Neuron (in vitro differentiated cells): ENCODE measurements around the gene RHOT1.

Experiments
- H2AFZ ChIP-seq: one replicate; pipeline ENCODE4 v1.6.1; 2013; ENCODE audit warnings: low read depth, mild to moderate bottlenecking, inconsistent platforms, low read length, moderate library complexity
- H3K27me3 ChIP-seq: one replicate; pipeline ENCODE4 v1.6.1; 2013; ENCODE audit warnings: low read length; ENCODE audit not compliant: insufficient read depth
- H3K36me3 ChIP-seq: one replicate; pipeline ENCODE4 v1.6.1; 2013; ENCODE audit warnings: low read length; ENCODE audit not compliant: insufficient read depth
- H3K4me1 ChIP-seq: one replicate; pipeline ENCODE4 v1.6.1; 2013; ENCODE audit warnings: low read length; ENCODE audit not compliant: insufficient read depth
- H3K4me3 ChIP-seq: 2 replicates; pipeline ENCODE4 v1.5.1; 2013; ENCODE audit warnings: mild to moderate bottlenecking, low read length, moderate library complexity
- H3K9me3 ChIP-seq: one replicate; pipeline ENCODE4 v1.6.1; 2013; ENCODE audit warnings: low read length

Gene RHOT1

GRCh38 chr17:32185875-32186274 lies 43.6 kb downstream of the RHOT1 start:
- H3K9me3 ChIP-seq: peaks cover 8% of the 10 kb centered on the region
- H3K27me3 ChIP-seq: no peaks in the 10 kb centered on the region
- H3K36me3 ChIP-seq: peaks cover 15% of the 10 kb centered on the region
- H2AFZ ChIP-seq: no peak overlapping the region
- no peaks in the 10 kb centered on the region for H3K4me1 ChIP-seq
- H3K4me3 ChIP-seq: no peak overlapping the region

DNA sequence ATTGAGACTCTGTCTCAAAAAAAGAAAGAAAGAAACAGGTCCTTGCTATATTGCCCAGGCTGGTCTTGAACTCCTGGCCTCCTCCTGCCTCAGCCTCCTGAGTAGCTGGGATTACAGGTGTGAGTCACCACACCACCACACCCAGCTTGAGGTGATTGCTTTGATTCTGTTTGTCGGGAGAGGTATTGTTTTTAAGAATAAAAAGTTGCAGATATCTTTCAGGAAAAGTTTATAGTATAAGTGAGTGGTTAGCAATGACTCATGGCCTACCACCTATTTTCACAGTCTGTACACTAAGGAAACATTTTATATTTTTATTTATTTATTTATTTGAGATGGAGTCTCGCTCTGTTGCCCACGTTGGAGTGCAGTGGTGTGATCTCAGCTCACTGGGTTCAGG lies 45.0 kb downstream of the RHOT1 start:
- Histone ChIP-seq H3K9me3 (peaks cover 6% of the 10 kb centered on the region), H3K36me3 (peaks cover 12% of the 10 kb centered on the region), H3K27me3 (no peaks in the 10 kb centered on the region), H3K4me1 (no peaks in the 10 kb centered on the region), H2AFZ (no peak overlapping the region), H3K4me3 (no peak overlapping the region)

GRCh38 chr17:32189343-32189742 lies 47.0 kb downstream of the RHOT1 start:
- Histone ChIP-seq H3K36me3 (peaks cover 21% of the 10 kb centered on the region), H3K9me3 (peaks cover 6% of the 10 kb centered on the region), H3K4me1 (no peaks in the 10 kb centered on the region), H3K27me3 (no peaks in the 10 kb centered on the region), H3K4me3 (no peak overlapping the region), H2AFZ (no peak overlapping the region)

- Histone ChIP-seq H3K9me3 (no peaks in the 10 kb centered on the region), H3K4me3 (no peak overlapping the region), H2AFZ (no peak overlapping the region), H3K36me3 (peaks cover 30% of the 10 kb centered on the region), H3K27me3 (no peaks in the 10 kb centered on the region), H3K4me1 (no peaks in the 10 kb centered on the region)
These were observed 49.0 kb downstream of the RHOT1 start for GRCh38 chr17:32191306-32191705.

GRCh38 chr17:32192379-32192778 lies 50.1 kb downstream of the RHOT1 start:
- H2AFZ ChIP-seq: no peak overlapping the region
- no peak overlapping the region for H3K4me3 ChIP-seq
- no peaks in the 10 kb centered on the region for H3K9me3 ChIP-seq
- H3K27me3 ChIP-seq: no peaks in the 10 kb centered on the region
- H3K4me1 ChIP-seq: no peaks in the 10 kb centered on the region
- H3K36me3 ChIP-seq: peaks cover 34% of the 10 kb centered on the region

DNA sequence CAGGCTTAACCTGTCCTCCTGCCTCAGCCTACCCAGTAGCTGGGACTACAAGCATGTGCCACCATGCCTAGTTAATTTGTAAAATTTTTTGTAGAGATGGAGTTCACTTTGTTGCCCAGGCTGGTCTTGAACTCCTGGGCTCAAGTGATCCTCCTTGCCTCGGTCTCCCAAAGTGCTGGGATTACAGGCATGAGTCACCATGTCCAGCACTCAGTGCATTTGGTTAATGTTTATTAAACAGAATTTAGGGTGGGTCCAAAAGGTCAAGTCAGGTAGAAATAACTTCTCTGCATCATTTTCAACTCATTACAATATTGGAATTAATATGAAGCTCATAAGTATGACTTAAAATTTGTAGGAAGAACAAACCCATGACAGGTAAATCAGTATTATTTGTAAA lies 55.7 kb downstream of the RHOT1 start:
- H3K27me3 ChIP-seq: no peaks in the 10 kb centered on the region
- H3K36me3 ChIP-seq: peaks cover 59% of the 10 kb centered on the region
- H2AFZ ChIP-seq: no peak overlapping the region
- H3K4me1 ChIP-seq: no peaks in the 10 kb centered on the region
- no peaks in the 10 kb centered on the region for H3K9me3 ChIP-seq
- H3K4me3 ChIP-seq: no peak overlapping the region

DNA sequence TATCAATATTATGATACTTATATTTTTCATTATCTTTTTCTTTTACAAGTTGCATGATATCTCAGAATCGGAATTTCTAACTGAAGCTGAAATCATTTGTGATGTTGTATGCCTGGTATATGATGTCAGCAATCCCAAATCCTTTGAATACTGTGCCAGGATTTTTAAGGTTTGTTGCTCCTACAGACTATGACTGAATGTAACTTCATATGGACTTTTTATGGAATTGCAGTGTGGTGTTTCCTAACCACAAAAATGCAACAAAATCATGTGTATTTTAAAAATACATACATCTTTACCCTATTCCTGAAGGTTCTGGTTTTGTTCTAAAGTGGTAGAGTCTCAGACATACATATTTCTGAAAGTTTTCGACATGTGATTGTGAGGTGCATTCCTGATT lies 64.6 kb downstream of the RHOT1 start:
- H3K4me1 ChIP-seq: no peaks in the 10 kb centered on the region
- H3K9me3 ChIP-seq: no peaks in the 10 kb centered on the region
- peaks cover 52% of the 10 kb centered on the region for H3K36me3 ChIP-seq
- H2AFZ ChIP-seq: no peak overlapping the region
- H3K27me3 ChIP-seq: no peaks in the 10 kb centered on the region
- no peak overlapping the region for H3K4me3 ChIP-seq

- H2AFZ ChIP-seq: no peak overlapping the region
- no peaks in the 10 kb centered on the region for H3K9me3 ChIP-seq
- no peaks in the 10 kb centered on the region for H3K27me3 ChIP-seq
- no peaks in the 10 kb centered on the region for H3K4me1 ChIP-seq
- H3K36me3 ChIP-seq: peaks cover 51% of the 10 kb centered on the region
- H3K4me3 ChIP-seq: no peak overlapping the region
These were observed 66.1 kb downstream of the RHOT1 start for GRCh38 chr17:32208436-32208835.

GRCh38 chr17:32209608-32210007 lies 67.3 kb downstream of the RHOT1 start:
- Histone ChIP-seq H3K36me3 (peaks cover 52% of the 10 kb centered on the region), H3K9me3 (no peaks in the 10 kb centered on the region), H3K27me3 (no peaks in the 10 kb centered on the region), H2AFZ (no peak overlapping the region), H3K4me1 (no peaks in the 10 kb centered on the region), H3K4me3 (no peak overlapping the region)

GRCh38 chr17:32211671-32212070 lies 69.4 kb downstream of the RHOT1 start:
- Histone ChIP-seq H3K4me3 (no peak overlapping the region), H3K36me3 (peaks cover 52% of the 10 kb centered on the region), H3K4me1 (no peaks in the 10 kb centered on the region), H3K27me3 (no peaks in the 10 kb centered on the region), H3K9me3 (no peaks in the 10 kb centered on the region), H2AFZ (no peak overlapping the region)

DNA sequence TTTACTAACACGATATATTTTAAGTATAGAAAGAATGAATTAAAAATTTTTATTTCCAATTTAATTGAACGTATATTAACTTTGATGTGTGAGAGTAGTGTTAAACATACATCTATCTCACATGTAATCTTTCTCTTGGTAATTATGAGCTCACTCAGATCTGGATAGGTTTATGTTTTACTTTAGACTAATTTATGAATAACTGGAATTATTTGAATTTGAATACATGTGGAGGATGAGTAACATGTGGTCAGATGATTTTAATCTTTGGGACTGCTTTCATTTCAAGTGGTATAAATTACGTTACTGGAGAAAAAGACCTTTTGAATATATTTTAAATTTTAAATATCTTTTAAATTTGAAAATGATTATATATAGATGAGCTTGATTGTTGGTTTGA lies 73.4 kb downstream of the RHOT1 start:
- H2AFZ ChIP-seq: no peak overlapping the region
- H3K9me3 ChIP-seq: no peaks in the 10 kb centered on the region
- H3K36me3 ChIP-seq: peaks cover 18% of the 10 kb centered on the region
- no peaks in the 10 kb centered on the region for H3K4me1 ChIP-seq
- H3K27me3 ChIP-seq: no peaks in the 10 kb centered on the region
- H3K4me3 ChIP-seq: no peak overlapping the region

DNA sequence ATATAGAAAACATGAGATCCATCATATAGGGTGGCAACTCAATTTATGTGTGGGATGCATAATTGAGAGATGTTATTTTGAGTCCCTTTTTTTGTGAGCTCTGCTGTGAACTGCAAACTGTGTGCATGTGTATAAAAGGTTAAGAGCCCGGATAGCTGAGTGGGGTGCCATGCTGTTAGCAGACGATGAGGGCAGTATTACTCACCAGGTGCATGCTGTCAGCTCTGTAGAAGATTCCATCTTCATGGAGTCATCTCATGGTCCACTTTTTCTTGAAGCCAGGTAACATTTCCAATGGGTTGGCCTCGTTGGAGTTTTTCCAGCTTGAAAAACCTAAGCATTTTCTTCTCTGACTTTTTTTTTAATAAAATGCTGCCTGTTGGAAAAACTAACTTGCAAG lies 80.3 kb downstream of the RHOT1 start:
- no peak overlapping the region for H3K4me3 ChIP-seq
- no peaks in the 10 kb centered on the region for H3K27me3 ChIP-seq
- H2AFZ ChIP-seq: no peak overlapping the region
- no peaks in the 10 kb centered on the region for H3K4me1 ChIP-seq
- H3K36me3 ChIP-seq: peaks cover 4% of the 10 kb centered on the region
- H3K9me3 ChIP-seq: no peaks in the 10 kb centered on the region

GRCh38 chr17:32223703-32224102 lies 81.4 kb downstream of the RHOT1 start:
- no peak overlapping the region for H2AFZ ChIP-seq
- peaks cover 4% of the 10 kb centered on the region for H3K36me3 ChIP-seq
- H3K27me3 ChIP-seq: no peaks in the 10 kb centered on the region
- H3K4me3 ChIP-seq: no peak overlapping the region
- peaks cover 4% of the 10 kb centered on the region for H3K4me1 ChIP-seq
- no peaks in the 10 kb centered on the region for H3K9me3 ChIP-seq

GRCh38 chr17:32226886-32227285 lies 84.6 kb downstream of the RHOT1 start:
- Histone ChIP-seq H3K36me3 (peaks cover 2% of the 10 kb centered on the region), H3K4me3 (no peak overlapping the region), H2AFZ (no peak overlapping the region), H3K27me3 (no peaks in the 10 kb centered on the region), H3K9me3 (no peaks in the 10 kb centered on the region), H3K4me1 (peaks cover 4% of the 10 kb centered on the region)
